Cardiac muscle cell (in vitro differentiated cells and primary cell): ENCODE data around the gene FRMD4B. TPM values are rescaled to one million over a fixed set of nuclear protein-coding genes. Genes with fewer than 3 reads are reported as not detected.

ENCODE experiments used
- DNase-seq, 2 donors: peaks; one replicate each; pipeline versions ENCODE4 v3.0.0 to v3.0.0-alpha.2; 2010 to 2017; ENCODE audit warnings: low read depth in 1 of 2, low spot score in 1 of 2
- H3K27ac ChIP-seq: fragments of 200-600 bp; sonication (generic); 2 replicates; pipeline ENCODE4 v1.5.1; 2016
- H3K27me3 ChIP-seq: fragments of 200-600 bp; sonication (generic); 2 replicates; pipeline ENCODE4 v1.6.0; 2016; ENCODE audit warnings: control low read depth
- H3K36me3 ChIP-seq: fragments of 200-600 bp; sonication (generic); 2 replicates; pipeline ENCODE4 v1.5.1; 2016; ENCODE audit warnings: control low read depth
- H3K4me1 ChIP-seq: fragments of 200-600 bp; sonication (generic); 2 replicates; pipeline ENCODE4 v1.8.1; 2017; ENCODE audit warnings: low read depth, mild to moderate bottlenecking, mixed run types
- H3K4me3 ChIP-seq: fragments of 200-600 bp; sonication (generic); 2 replicates; pipeline ENCODE4 v1.5.1; 2016; ENCODE audit warnings: mild to moderate bottlenecking
- H3K9me3 ChIP-seq: fragments of 200-600 bp; sonication (generic); 2 replicates; pipeline ENCODE4 v1.5.1; 2017; ENCODE audit warnings: low read depth, mild to moderate bottlenecking, control low read depth
- CTCF ChIP-seq: IDR thresholded peaks from 2 replicates; pipeline ENCODE4 v1.5.1; 2012; ENCODE audit warnings: low read depth, mild to moderate bottlenecking, low read length
- polyA plus RNA-seq: library from polyadenylated mRNA; unstranded; fragments of >200 nt; fragmentation: Nextera tagmentation; extraction: Ambion mirVana; gene quantifications from 2 replicates; pipeline ENCODE4 v1.2.1, GENCODE V29; 2016
- total RNA-seq: library from RNA; depleted of rRNA; stranded (reverse); fragments of >200 nt; gene quantifications from 2 replicates; pipeline ENCODE4 v1.2.3, GENCODE V29; 2016

FRMD4B gene
- total and polyA plus RNA-seq, 2 experiments from 2014 or later, result 38.6 to 78.7 TPM

- Histone ChIP-seq H3K36me3 (no peaks in the 10 kb centered on the region), H3K4me3 (no peak overlapping the region), H3K27ac (peak overlapping the region; percentile 90), H3K4me1 (peaks cover 65% of the 10 kb centered on the region), H3K27me3 (no peaks in the 10 kb centered on the region), H3K9me3 (no peaks in the 10 kb centered on the region)
- TF ChIP-seq CTCF, result no peak
- peak in 1 of 2 donors; percentile 76 for DNase-seq
Measured at GRCh38 chr3:69292959-69293574, 92.8 kb downstream of the FRMD4B start.

GRCh38 chr3:69292185-69292584 lies 93.7 kb downstream of the FRMD4B start:
- Histone ChIP-seq H3K4me1 (peaks cover 71% of the 10 kb centered on the region), H3K27ac (peak overlapping the region; percentile 90), H3K4me3 (no peak overlapping the region), H3K36me3 (no peaks in the 10 kb centered on the region), H3K27me3 (no peaks in the 10 kb centered on the region), H3K9me3 (no peaks in the 10 kb centered on the region)
- DNase-seq, result no peak
- no peak for TF ChIP-seq CTCF

GRCh38 chr3:69290430-69290829 lies 95.5 kb downstream of the FRMD4B start:
- peak overlapping the region; percentile 93 for H3K27ac ChIP-seq

GRCh38 chr3:69290006-69290405 lies 95.9 kb downstream of the FRMD4B start:
- H3K9me3 ChIP-seq, result no peaks in the 10 kb centered on the region
- H3K27ac ChIP-seq, result peak overlapping the region; percentile 93
- peaks cover 71% of the 10 kb centered on the region for H3K4me1 ChIP-seq
- no peaks in the 10 kb centered on the region for H3K27me3 ChIP-seq
- H3K36me3 ChIP-seq, result peaks cover 3% of the 10 kb centered on the region
- TF ChIP-seq CTCF, result no peak
- DNase-seq, result peak in 1 of 2 donors; percentile 63
- no peak overlapping the region for H3K4me3 ChIP-seq

More at GRCh38 chr3:69290430-69290829, 95.5 kb downstream of the FRMD4B start:
- Histone ChIP-seq H3K9me3 (no peaks in the 10 kb centered on the region), H3K4me1 (peaks cover 71% of the 10 kb centered on the region), H3K27me3 (no peaks in the 10 kb centered on the region), H3K36me3 (peaks cover 3% of the 10 kb centered on the region), H3K4me3 (no peak overlapping the region)
- no peak for TF ChIP-seq CTCF
- DNase-seq, result no peak

GRCh38 chr3:69288161-69288895 lies 97.6 kb downstream of the FRMD4B start:
- Histone ChIP-seq H3K27me3 (no peaks in the 10 kb centered on the region), H3K27ac (peak overlapping the region; percentile 93), H3K4me3 (no peak overlapping the region), H3K9me3 (no peaks in the 10 kb centered on the region), H3K36me3 (peaks cover 3% of the 10 kb centered on the region), H3K4me1 (peaks cover 56% of the 10 kb centered on the region)
- DNase-seq, result peak in 1 of 2 donors; percentile 74
- TF ChIP-seq CTCF, result no peak
